ENCODE data around the gene PCDH9. TPM values are rescaled to one million over a fixed set of nuclear protein-coding genes. Genes with fewer than 3 reads are reported as not detected.

Gene PCDH9
- total and polyA plus RNA-seq, 9 donors: 0.18 to 6.5 (median 1.3) TPM

- TF ChIP-seq EP300 (IDR thresholded peaks at IDR 0.05) (no peak), POLR2A (IDR thresholded peaks at IDR 0.05) (no peak)
- TF ChIP-seq, protein P1, sequence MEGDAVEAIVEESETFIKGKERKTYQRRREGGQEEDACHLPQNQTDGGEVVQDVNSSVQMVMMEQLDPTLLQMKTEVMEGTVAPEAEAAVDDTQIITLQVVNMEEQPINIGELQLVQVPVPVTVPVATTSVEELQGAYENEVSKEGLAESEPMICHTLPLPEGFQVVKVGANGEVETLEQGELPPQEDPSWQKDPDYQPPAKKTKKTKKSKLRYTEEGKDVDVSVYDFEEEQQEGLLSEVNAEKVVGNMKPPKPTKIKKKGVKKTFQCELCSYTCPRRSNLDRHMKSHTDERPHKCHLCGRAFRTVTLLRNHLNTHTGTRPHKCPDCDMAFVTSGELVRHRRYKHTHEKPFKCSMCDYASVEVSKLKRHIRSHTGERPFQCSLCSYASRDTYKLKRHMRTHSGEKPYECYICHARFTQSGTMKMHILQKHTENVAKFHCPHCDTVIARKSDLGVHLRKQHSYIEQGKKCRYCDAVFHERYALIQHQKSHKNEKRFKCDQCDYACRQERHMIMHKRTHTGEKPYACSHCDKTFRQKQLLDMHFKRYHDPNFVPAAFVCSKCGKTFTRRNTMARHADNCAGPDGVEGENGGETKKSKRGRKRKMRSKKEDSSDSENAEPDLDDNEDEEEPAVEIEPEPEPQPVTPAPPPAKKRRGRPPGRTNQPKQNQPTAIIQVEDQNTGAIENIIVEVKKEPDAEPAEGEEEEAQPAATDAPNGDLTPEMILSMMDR (IDR thresholded peaks at IDR 0.05): no peak
- Histone ChIP-seq H3K27ac (no peak overlapping the region), H3K9me3 (no peaks in the 10 kb centered on the region), H3K4me3 (no peak overlapping the region), H3K36me3 (no peaks in the 10 kb centered on the region), H3K27me3 (no peaks in the 10 kb centered on the region), H3K4me1 (ENCODE audit: insufficient read depth) (no peaks in the 10 kb centered on the region)
- 81 to 85% (median 83%) methylated on average over 4 of the region's 4 CpGs for WGBS, 3 donors
- DNase-seq: no peak
- intact Hi-C loops (cut with DNase I): no loop called here
Observed at GRCh38 chr13:67143544-67144115, 86.5 kb downstream of the PCDH9 start.

DNA sequence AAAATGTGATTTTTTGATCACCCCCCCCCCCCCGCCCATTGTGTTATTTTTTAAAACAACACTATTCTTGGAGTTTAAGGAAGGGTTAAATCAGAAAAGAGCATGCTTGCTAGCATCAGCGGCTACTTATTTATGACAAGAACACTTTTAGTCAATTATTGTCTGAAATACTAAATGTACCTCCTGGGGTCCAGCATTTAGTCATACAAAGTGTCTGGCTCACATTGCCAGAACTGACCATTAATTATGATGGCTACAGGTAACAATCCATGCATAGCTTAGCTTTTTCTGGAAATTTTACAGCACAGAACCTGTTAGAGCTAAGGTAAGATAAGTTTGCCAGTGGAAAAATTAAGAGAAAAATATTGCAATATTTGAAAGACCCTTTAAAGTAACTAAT, 90.1 kb downstream of the PCDH9 start:
- no peak for DNase-seq
- no peak overlapping the region for H3K27ac ChIP-seq
- 67 to 76% (median 70%) methylated on average over 2 of the region's 2 CpGs for WGBS, 3 donors
- H3K4me1 ChIP-seq (ENCODE audit: insufficient read depth): no peaks in the 10 kb centered on the region
- TF ChIP-seq, protein P1 (IDR thresholded peaks at IDR 0.05): no peak
- no peak for TF ChIP-seq POLR2A (IDR thresholded peaks at IDR 0.05)
- no peak for TF ChIP-seq EP300 (IDR thresholded peaks at IDR 0.05)
- H3K4me3 ChIP-seq: no peak overlapping the region
- no peaks in the 10 kb centered on the region for H3K9me3 ChIP-seq
- intact Hi-C loops (cut with DNase I): no loop called here
- no peaks in the 10 kb centered on the region for H3K36me3 ChIP-seq
- no peaks in the 10 kb centered on the region for H3K27me3 ChIP-seq

GRCh38 chr13:67139551-67139950, 90.6 kb downstream of the PCDH9 start:
- Histone ChIP-seq H3K27me3 (no peaks in the 10 kb centered on the region), H3K27ac (no peak overlapping the region), H3K36me3 (no peaks in the 10 kb centered on the region), H3K4me1 (ENCODE audit: insufficient read depth) (no peaks in the 10 kb centered on the region), H3K4me3 (no peak overlapping the region), H3K9me3 (no peaks in the 10 kb centered on the region)
- no peak for DNase-seq
- WGBS, 3 donors: 35 to 62% (median 38%) methylated on average over 4 of the region's 4 CpGs
- intact Hi-C loops (cut with DNase I): no loop called here
- TF ChIP-seq EP300 (IDR thresholded peaks at IDR 0.05): no peak
- no peak for TF ChIP-seq POLR2A (IDR thresholded peaks at IDR 0.05)
- TF ChIP-seq, protein P1 (IDR thresholded peaks at IDR 0.05): no peak

DNA sequence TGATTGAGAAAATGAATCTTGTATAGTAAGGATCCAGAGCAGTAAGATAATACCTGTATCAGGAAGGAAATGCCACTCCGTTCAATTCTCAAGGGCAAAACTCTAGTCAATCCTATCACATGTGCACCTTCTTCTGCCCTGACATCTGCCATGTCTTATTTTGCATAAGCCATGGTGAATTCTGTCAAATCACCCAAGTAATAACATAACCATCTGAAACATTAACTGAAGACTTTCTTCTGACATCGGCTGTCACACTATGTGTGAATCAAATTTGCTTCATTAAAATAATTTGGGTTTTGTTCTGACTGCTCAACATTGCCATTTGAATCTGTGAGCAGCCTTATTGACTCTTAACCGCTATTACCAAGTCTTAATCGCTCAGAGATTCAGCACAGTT, 91.2 kb downstream of the PCDH9 start:
- no peak for DNase-seq
- H3K27me3 ChIP-seq: no peaks in the 10 kb centered on the region
- H3K36me3 ChIP-seq: no peaks in the 10 kb centered on the region
- H3K4me3 ChIP-seq: no peak overlapping the region
- H3K27ac ChIP-seq: no peak overlapping the region
- no peaks in the 10 kb centered on the region for H3K9me3 ChIP-seq
- intact Hi-C loops (cut with DNase I): no loop called here
- WGBS, 3 donors: 92 to 94% (median 94%) methylated on average over 4 of the region's 4 CpGs
- TF ChIP-seq POLR2A (IDR thresholded peaks at IDR 0.05) (no peak), EP300 (IDR thresholded peaks at IDR 0.05) (no peak)
- TF ChIP-seq, protein P1 (IDR thresholded peaks at IDR 0.05): no peak
- H3K4me1 ChIP-seq (ENCODE audit: insufficient read depth): no peaks in the 10 kb centered on the region
